K562 (cell line): Measurements from ENCODE around the gene PRMT3. TPM values are rescaled to one million over a fixed set of nuclear protein-coding genes. Genes with fewer than 3 reads are reported as not detected.
A peak's percentile ranks its signal among the peaks of the same experiment; 100 is the strongest.

Source experiments
- CEBPZ ChIP-seq: fragments of 150-350 bp; IDR thresholded peaks from 2 replicates; pipeline ENCODE4 v1.6.1; 2014; ENCODE audit warnings: low read depth, mild to moderate bottlenecking, low read length, borderline replicate concordance
- CREB1 ChIP-seq, 2 experiments: sonication (generic) in 1 of 2; formaldehyde crosslinking in 1 of 2; IDR thresholded peaks; 2 replicates each; pipeline versions ENCODE4 v1.6.1 to v1.8.0; 2012 to 2022; ENCODE audit warnings: inconsistent platforms in 1 of 2, mild to moderate bottlenecking in 1 of 2, missing genetic modification reagents in 1 of 2, moderate library complexity in 1 of 2
- CTCFL ChIP-seq: IDR thresholded peaks from 2 replicates; pipeline ENCODE4 v1.6.1; 2011; ENCODE audit warnings: borderline replicate concordance, low read depth, mild to moderate bottlenecking, moderate library complexity, low read length; ENCODE audit not compliant: insufficient read depth, poor library complexity, severe bottlenecking
- HDAC8 ChIP-seq: fragments of 450-650 bp; IDR thresholded peaks from 2 replicates; pipeline ENCODE4 v1.6.1; 2016; ENCODE audit warnings: mild to moderate bottlenecking, missing genetic modification characterization, moderate library complexity, missing compliant biosample characterization
- NR2C2 ChIP-seq, 2 experiments: fragments of 200-800 bp in 1 of 2; sonication (Bioruptor generic) in 1 of 2; sonication (generic) in 1 of 2; formaldehyde crosslinking in 1 of 2; IDR thresholded peaks; 2 replicates each; pipeline versions ENCODE4 v1.6.1 to v1.8.0; 2016 to 2022; ENCODE audit warnings: mild to moderate bottlenecking in 1 of 2, missing compliant biosample characterization in 1 of 2, missing genetic modification characterization in 1 of 2, missing genetic modification reagents in 1 of 2
- SRF ChIP-seq, 2 experiments: fragments of 250-450, 450-650 bp in 1 of 2; sonication (Bioruptor Pico) in 1 of 2; sonication (generic) in 1 of 2; formaldehyde crosslinking; IDR thresholded peaks; 2 replicates each; pipeline versions ENCODE4 v1.5.0 to v1.5.1; 2020 to 2022; ENCODE audit warnings: mild to moderate bottlenecking in 1 of 2, missing genetic modification reagents in 1 of 2
- STAG1 ChIP-seq: sonication (generic); formaldehyde crosslinking; IDR thresholded peaks from 2 replicates; pipeline ENCODE4 v1.5.0; 2020; ENCODE audit warnings: missing genetic modification reagents, borderline replicate concordance
- ZBTB33 ChIP-seq: sonication (generic); formaldehyde crosslinking; IDR thresholded peaks from 2 replicates; pipeline ENCODE4 v1.8.1; 2023; ENCODE audit warnings: mild to moderate bottlenecking, missing genetic modification reagents
- ZFX ChIP-seq: sonication (generic); formaldehyde crosslinking; IDR thresholded peaks from 2 replicates; pipeline ENCODE4 v1.8.0; 2022; ENCODE audit warnings: mild to moderate bottlenecking, missing genetic modification reagents, moderate library complexity
- ZMIZ1 ChIP-seq, 2 experiments: fragments of 150-350 bp in 1 of 2; IDR thresholded peaks; 2 replicates each; pipeline ENCODE4 v1.6.1; 2012 to 2016; ENCODE audit warnings: low read depth in 2 of 2, low read length in 2 of 2, mild to moderate bottlenecking in 1 of 2, moderate library complexity in 1 of 2
- ZNF79 ChIP-seq: fragments of 250-450 bp; sonication (Bioruptor Pico); IDR thresholded peaks from 2 replicates; pipeline ENCODE4 v1.4.0; 2020; ENCODE audit warnings: low read depth, mild to moderate bottlenecking, moderate library complexity
- polyA plus RNA-seq, 8 experiments: library from polyadenylated mRNA; depleted of rRNA in 4 of 8; stranded (reverse) in 5 of 8; unstranded in 3 of 8; fragments of >200 nt; fragmentation: Nextera tagmentation in 2 of 8; fragmentation: Illumina TruSeq in 1 of 8; extraction: Ambion mirVana in 2 of 8; extraction: Trizol in 1 of 8; gene quantifications; 2 replicates each; pipeline versions ENCODE4 v1.2.1 to v1.2.3, GENCODE V29; 2011 to 2014; ENCODE audit warnings: inconsistent platforms in 1 of 8, missing spikeins in 1 of 8
- total RNA-seq, 7 experiments: library from RNA; depleted of rRNA in 6 of 7; stranded (reverse); fragments of >200 nt in 6 of 7; fragmentation: Illumina TruSeq in 2 of 7; extraction: Trizol in 2 of 7; gene quantifications; 2 replicates each; pipeline versions ENCODE4 v1.2.1 to v1.2.3, GENCODE V29; 2011 to 2021; ENCODE audit warnings: low replicate concordance in 1 of 7

Gene PRMT3
- total and polyA plus RNA-seq, 9 of the 15 experiments (the other 6 are each of a cell fraction or from before 2014, with no cell fraction given), result 24.0 to 62.1 (median 44.7) TPM

GRCh38 chr11:20458905-20459632, 71.6 kb downstream of the PRMT3 start (continued):
- peak in 1 of 2 experiments; percentile 95; a peak in 2 of 4 replicates for TF ChIP-seq ZMIZ1 (IDR thresholded peaks at IDR 0.05; ENCODE audit: low read depth in 2 of 2, low read length in 2 of 2)
- TF ChIP-seq STAG1 (CRISPR knock-in tag), result no peak
- TF ChIP-seq ZBTB33 (CRISPR knock-in tag), result no peak
- TF ChIP-seq SRF (CRISPR knock-in tag; IDR thresholded peaks at IDR 0.05), result no peak
- no peak for TF ChIP-seq ZFX
- TF ChIP-seq ZNF79 (CRISPR knock-in tag), result no peak
- TF ChIP-seq CTCFL, result no peak
- TF ChIP-seq NR2C2 (CRISPR knock-in tag; IDR thresholded peaks at IDR 0.05), result no peak
- TF ChIP-seq NR2C2 (tag; IDR thresholded peaks at IDR 0.05), result peak; percentile 22; the same call in 1 of the 2 replicates
- TF ChIP-seq HDAC8 (tag), result no peak
- TF ChIP-seq CREB1 (IDR thresholded peaks at IDR 0.05), result peak; percentile 62; the same call in 1 of the 2 replicates
- TF ChIP-seq CREB1 (CRISPR knock-in tag; IDR thresholded peaks at IDR 0.05), result no peak
- no peak for TF ChIP-seq CEBPZ
